Vagina (tissue), 2 donors: ENCODE measurements around the gene C7.

Source experiments
- POLR2A ChIP-seq, 2 donors: fragments of 450-650 bp; IDR thresholded peaks; one replicate each; pipeline ENCODE4 v1.6.1; 2017; ENCODE audit warnings: antibody characterized with exemption in 2 of 2, mild to moderate bottlenecking in 2 of 2, moderate library complexity in 2 of 2
- TF ChIP-seq, protein P1 (sequence below), 3 experiments: fragments of 450-650 bp in 2 of 3; fragments of 200-600 bp in 1 of 3; sonication (generic) in 1 of 3; IDR thresholded peaks; one replicate each; pipeline ENCODE4 v1.5.1; 2017 to 2019; ENCODE audit warnings: antibody characterized with exemption in 3 of 3, mild to moderate bottlenecking in 2 of 3, moderate library complexity in 2 of 3

DNA sequence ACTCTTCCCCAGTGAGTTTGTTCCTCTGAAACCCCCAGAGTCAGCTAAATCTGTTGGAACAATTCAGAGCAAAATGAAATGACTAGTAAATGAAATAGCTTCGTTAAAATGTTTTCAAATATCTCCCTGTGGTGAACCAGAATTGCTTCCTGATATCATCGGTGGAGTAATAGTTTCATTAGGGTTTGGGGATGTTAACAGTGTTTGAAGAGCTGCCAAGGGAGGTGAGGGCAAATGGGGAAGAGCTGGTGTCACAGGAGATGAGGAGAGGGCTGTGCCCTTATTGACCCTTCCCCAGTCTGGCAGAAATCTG is 4.3 kb upstream of the C7 start:
- TF ChIP-seq, protein P1, sequence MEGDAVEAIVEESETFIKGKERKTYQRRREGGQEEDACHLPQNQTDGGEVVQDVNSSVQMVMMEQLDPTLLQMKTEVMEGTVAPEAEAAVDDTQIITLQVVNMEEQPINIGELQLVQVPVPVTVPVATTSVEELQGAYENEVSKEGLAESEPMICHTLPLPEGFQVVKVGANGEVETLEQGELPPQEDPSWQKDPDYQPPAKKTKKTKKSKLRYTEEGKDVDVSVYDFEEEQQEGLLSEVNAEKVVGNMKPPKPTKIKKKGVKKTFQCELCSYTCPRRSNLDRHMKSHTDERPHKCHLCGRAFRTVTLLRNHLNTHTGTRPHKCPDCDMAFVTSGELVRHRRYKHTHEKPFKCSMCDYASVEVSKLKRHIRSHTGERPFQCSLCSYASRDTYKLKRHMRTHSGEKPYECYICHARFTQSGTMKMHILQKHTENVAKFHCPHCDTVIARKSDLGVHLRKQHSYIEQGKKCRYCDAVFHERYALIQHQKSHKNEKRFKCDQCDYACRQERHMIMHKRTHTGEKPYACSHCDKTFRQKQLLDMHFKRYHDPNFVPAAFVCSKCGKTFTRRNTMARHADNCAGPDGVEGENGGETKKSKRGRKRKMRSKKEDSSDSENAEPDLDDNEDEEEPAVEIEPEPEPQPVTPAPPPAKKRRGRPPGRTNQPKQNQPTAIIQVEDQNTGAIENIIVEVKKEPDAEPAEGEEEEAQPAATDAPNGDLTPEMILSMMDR (IDR thresholded peaks at IDR 0.05): no peak
- TF ChIP-seq POLR2A (IDR thresholded peaks at IDR 0.05): no peak
